Left ventricle myocardium inferior (tissue), 1 donor: ENCODE measurements around the gene GCLC. TPM values are rescaled to one million over a fixed set of nuclear protein-coding genes. Genes with fewer than 3 reads are reported as not detected.

Source experiments
- DNase-seq: peaks from one replicate; pipeline ENCODE4 v3.0.0-alpha.2; 2020
- H3K27ac ChIP-seq: fragments of 200-600 bp; replicated peaks from 2 replicates; pipeline ENCODE4 v1.8.0; 2021
- H3K27me3 ChIP-seq: fragments of 200-600 bp; 2 replicates; pipeline ENCODE4 v1.8.0; 2021; ENCODE audit warnings: low read depth
- H3K36me3 ChIP-seq: fragments of 200-600 bp; 2 replicates; pipeline ENCODE4 v1.8.0; 2021
- H3K4me1 ChIP-seq: fragments of 200-600 bp; 2 replicates; pipeline ENCODE4 v1.8.0; 2021
- H3K4me3 ChIP-seq: fragments of 200-600 bp; 2 replicates; pipeline ENCODE4 v1.8.0; 2021; ENCODE audit warnings: mild to moderate bottlenecking, moderate library complexity
- H3K9me3 ChIP-seq: fragments of 200-600 bp; replicated peaks from 2 replicates; pipeline ENCODE4 v1.8.0; 2021
- intact Hi-C: fragments of 100-400 bp; cut with micrococcal nuclease; formaldehyde crosslinking; loops from one replicate; pipeline ENCODE4 v1.11.0; 2022
- total RNA-seq: library from RNA; stranded (reverse); fragmentation: NEBNext Ultra II Directional; extraction: Animal tissue kit (Norgen Biotek cat#: 25700); gene quantifications from one replicate; pipeline ENCODE4 v1.2.1, GENCODE V29; 2021
- TF ChIP-seq, protein P1 (sequence below): fragments of 200-600 bp; IDR thresholded peaks from 2 replicates; pipeline ENCODE4 v1.8.0; 2021; ENCODE audit warnings: antibody characterized with exemption, mild to moderate bottlenecking, borderline replicate concordance
- donor health status: DM: no; HTN: yes; CAD: no; lungs with severe emphysema.

Gene GCLC
- total RNA-seq, 1 donor from 2014 or later: 30.3 TPM

- DNase-seq: no peak
- Histone ChIP-seq H3K4me1 (peaks cover 92% of the 10 kb centered on the region), H3K27me3 (no peaks in the 10 kb centered on the region), H3K27ac (peak overlapping the region; percentile 72), H3K9me3 (no peaks in the 10 kb centered on the region), H3K4me3 (no peak overlapping the region), H3K36me3 (no peaks in the 10 kb centered on the region)
- TF ChIP-seq, protein P1, sequence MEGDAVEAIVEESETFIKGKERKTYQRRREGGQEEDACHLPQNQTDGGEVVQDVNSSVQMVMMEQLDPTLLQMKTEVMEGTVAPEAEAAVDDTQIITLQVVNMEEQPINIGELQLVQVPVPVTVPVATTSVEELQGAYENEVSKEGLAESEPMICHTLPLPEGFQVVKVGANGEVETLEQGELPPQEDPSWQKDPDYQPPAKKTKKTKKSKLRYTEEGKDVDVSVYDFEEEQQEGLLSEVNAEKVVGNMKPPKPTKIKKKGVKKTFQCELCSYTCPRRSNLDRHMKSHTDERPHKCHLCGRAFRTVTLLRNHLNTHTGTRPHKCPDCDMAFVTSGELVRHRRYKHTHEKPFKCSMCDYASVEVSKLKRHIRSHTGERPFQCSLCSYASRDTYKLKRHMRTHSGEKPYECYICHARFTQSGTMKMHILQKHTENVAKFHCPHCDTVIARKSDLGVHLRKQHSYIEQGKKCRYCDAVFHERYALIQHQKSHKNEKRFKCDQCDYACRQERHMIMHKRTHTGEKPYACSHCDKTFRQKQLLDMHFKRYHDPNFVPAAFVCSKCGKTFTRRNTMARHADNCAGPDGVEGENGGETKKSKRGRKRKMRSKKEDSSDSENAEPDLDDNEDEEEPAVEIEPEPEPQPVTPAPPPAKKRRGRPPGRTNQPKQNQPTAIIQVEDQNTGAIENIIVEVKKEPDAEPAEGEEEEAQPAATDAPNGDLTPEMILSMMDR: no peak
- intact Hi-C loops: no loop called here
Observed at GRCh38 chr6:53529324-53530036, 15.4 kb downstream of the GCLC start.

GRCh38 chr6:53528107-53528506 is 16.8 kb downstream of the GCLC start:
- Histone ChIP-seq H3K4me1 (peaks cover 95% of the 10 kb centered on the region), H3K9me3 (no peaks in the 10 kb centered on the region), H3K27ac (no peak overlapping the region), H3K27me3 (no peaks in the 10 kb centered on the region), H3K36me3 (no peaks in the 10 kb centered on the region), H3K4me3 (no peak overlapping the region)
- intact Hi-C loops: no loop called here
- TF ChIP-seq, protein P1: no peak
- no peak for DNase-seq

DNA sequence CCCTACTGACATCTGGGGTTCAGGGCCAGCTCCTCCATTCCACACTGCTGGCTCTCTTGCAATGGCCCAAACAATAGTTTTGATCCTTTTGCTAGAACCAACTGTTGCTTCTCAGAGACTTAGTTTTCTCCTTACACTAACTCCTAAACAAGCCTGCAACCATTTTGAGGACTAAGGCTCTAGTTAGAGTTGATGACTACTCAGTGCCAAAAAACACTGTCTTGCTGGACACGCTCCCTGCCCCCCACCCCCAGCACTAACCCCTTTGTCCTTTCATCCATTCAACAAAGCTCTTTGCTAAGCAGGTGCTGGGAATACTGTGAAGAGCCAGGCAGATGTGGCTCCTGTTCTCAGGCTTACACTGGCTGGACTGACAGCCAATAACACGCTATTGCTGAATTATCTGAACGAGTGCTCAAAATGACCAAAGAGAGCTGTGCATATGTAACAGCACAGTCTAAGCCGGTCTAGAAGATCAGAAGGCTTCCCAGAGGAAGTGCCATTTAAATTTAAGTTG is 17.6 kb downstream of the GCLC start:
- intact Hi-C loops: no loop called here
- H3K4me3 ChIP-seq: no peak overlapping the region
- TF ChIP-seq, protein P1: no peak
- peaks cover 93% of the 10 kb centered on the region for H3K4me1 ChIP-seq
- no peaks in the 10 kb centered on the region for H3K27me3 ChIP-seq
- no peak for DNase-seq
- no peaks in the 10 kb centered on the region for H3K36me3 ChIP-seq
- peak overlapping the region; percentile 10 for H3K27ac ChIP-seq
- no peaks in the 10 kb centered on the region for H3K9me3 ChIP-seq

GRCh38 chr6:53526000-53526399 is 18.9 kb downstream of the GCLC start:
- Histone ChIP-seq H3K4me3 (no peak overlapping the region), H3K27me3 (no peaks in the 10 kb centered on the region), H3K36me3 (no peaks in the 10 kb centered on the region), H3K9me3 (no peaks in the 10 kb centered on the region), H3K4me1 (peaks cover 80% of the 10 kb centered on the region), H3K27ac (peak overlapping the region; percentile 1)
- intact Hi-C loops: no loop called here
- DNase-seq: no peak
- TF ChIP-seq, protein P1: no peak

DNA sequence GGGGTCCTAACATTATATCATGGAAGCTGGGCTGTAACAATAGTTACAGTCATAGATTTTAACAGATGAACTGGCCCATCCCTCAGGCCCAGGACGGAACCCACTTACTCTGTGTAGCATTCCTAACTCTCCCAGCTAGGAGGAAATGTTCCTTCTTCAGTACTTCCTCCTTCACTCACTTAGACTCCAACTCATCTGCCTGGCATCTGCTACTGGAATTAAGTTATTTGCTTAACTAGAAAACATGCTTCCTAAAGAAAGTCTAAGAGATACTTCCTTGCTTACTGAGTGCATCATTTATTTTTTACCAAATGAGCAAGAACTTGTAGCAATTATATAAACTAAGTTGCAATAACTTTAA is 20.5 kb downstream of the GCLC start:
- peaks cover 78% of the 10 kb centered on the region for H3K4me1 ChIP-seq
- no peaks in the 10 kb centered on the region for H3K9me3 ChIP-seq
- no peak for DNase-seq
- intact Hi-C loops: no loop called here
- H3K27ac ChIP-seq: peak overlapping the region; percentile 18
- no peaks in the 10 kb centered on the region for H3K27me3 ChIP-seq
- peaks cover 9% of the 10 kb centered on the region for H3K36me3 ChIP-seq
- H3K4me3 ChIP-seq: no peak overlapping the region
- TF ChIP-seq, protein P1: no peak
